ENCODE data around the gene SIPA1L2. TPM values are rescaled to one million over a fixed set of nuclear protein-coding genes. Genes with fewer than 3 reads are reported as not detected.
A peak's percentile ranks its signal among the peaks of the same experiment; 100 is the strongest.

The SIPA1L2 gene
- total RNA-seq, 2 experiments from 2014 or later, result 1.8 to 1.9 TPM

DNA sequence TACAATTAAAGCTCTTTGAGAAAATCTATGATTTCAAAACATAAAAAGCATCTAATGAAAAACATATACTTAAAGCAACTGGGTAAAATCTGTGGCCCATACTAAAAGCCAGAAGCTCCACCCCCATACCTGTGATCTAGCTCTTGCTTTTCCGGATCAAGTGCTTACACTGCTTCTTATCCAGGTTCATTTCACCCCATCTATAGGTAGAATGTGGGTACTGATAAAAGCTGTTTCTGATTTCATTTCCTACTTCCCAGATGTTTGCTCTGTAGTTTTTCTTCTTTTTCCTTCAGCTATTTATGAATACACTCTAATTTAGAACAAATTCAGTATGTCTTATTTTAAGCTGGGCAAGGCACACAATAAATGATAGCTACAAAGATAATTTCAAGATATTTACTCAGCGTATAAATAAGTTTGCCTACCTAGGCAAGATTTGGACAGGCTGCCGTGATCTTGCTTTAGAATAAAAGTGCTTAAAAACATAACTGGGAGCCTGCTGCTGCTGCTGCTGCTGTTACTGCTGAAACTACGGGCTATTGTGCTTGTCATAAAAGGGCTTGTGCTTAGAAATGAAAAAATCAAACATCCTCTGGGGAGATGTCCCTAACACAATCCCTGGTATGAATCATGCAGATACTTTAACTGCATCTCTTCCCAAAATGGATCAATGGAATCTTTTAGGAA lies 2.1 kb downstream of the SIPA1L2 start:
- H3K27ac Mint-ChIP-seq, result no peak overlapping the region
- ChIA-PET POLR2A (interaction anchor here (0.5 to 1.1 kb wide), 7 partner anchors 28 to 760 kb away, joined by 3 to 5 read pairs (median 3); partner anchors contain the start of gene MAP10), CTCF (interaction anchor here (0.8 to 1.4 kb wide), 4 partner anchors 15 to 761 kb away, joined by 3 to 5 read pairs (median 3); no protein-coding TSS in a partner anchor)
- H3K4me3 Mint-ChIP-seq, result peak overlapping the region; percentile 93
- peaks cover 36% of the 10 kb centered on the region for H3K27me3 Mint-ChIP-seq
- Histone ChIP-seq H3K4me1 (ENCODE audit: insufficient read depth, low read length) (peaks cover 18% of the 10 kb centered on the region), H3K4me3 (ENCODE audit: low read length) (no peak overlapping the region), H3K27me3 (ENCODE audit: control insufficient read depth in 1 of 2, insufficient read depth in 2 of 2, low read length in 2 of 2) (peaks cover 6 to 19% of the 10 kb centered on the region in 2 experiments), H3K36me3 (ENCODE audit: insufficient read depth, low read length) (no peaks in the 10 kb centered on the region), H3K27ac (ENCODE audit: low read depth in 1 of 2, low read length in 2 of 2) (no peak overlapping the region), H3K9me3 (ENCODE audit: control insufficient read depth in 1 of 2, insufficient read depth in 1 of 2, low read length in 2 of 2) (no peaks in the 10 kb centered on the region)
- peak; percentile 75 for ATAC-seq (ENCODE audit: poor library complexity)
- H3K4me1 Mint-ChIP-seq (ENCODE audit: low read depth), result peaks cover 29% of the 10 kb centered on the region
- peak in 6 of 14 experiments; percentile 7 to 82 (median 59) for DNase-seq
- H3K36me3 Mint-ChIP-seq (ENCODE audit: low read depth), result peaks cover 6% of the 10 kb centered on the region
- intact Hi-C loops (cut with DNase I, micrococcal nuclease), result loop anchor here (2.0 kb wide), 2 partner anchors 761 to 871 kb away; no protein-coding TSS in a partner anchor
- H3K9me3 Mint-ChIP-seq, result no peaks in the 10 kb centered on the region
- TF ChIP-seq CTCF (IDR thresholded peaks at IDR 0.05), result peak; percentile 67

- Histone ChIP-seq H3K27me3 (ENCODE audit: control insufficient read depth in 1 of 2, insufficient read depth in 2 of 2, low read length in 2 of 2) (peaks cover 6 to 16% of the 10 kb centered on the region in 2 experiments), H3K36me3 (ENCODE audit: insufficient read depth, low read length) (no peaks in the 10 kb centered on the region), H3K9me3 (ENCODE audit: control insufficient read depth in 1 of 2, insufficient read depth in 1 of 2, low read length in 2 of 2) (no peaks in the 10 kb centered on the region), H3K27ac (ENCODE audit: low read depth in 1 of 2, low read length in 2 of 2) (no peak overlapping the region), H3K4me1 (ENCODE audit: insufficient read depth, low read length) (peaks cover 18% of the 10 kb centered on the region), H3K4me3 (ENCODE audit: low read length) (no peak overlapping the region)
- no peak for TF ChIP-seq CTCF (IDR thresholded peaks at IDR 0.05)
- ChIA-PET POLR2A (interaction anchor here (0.8 to 1.1 kb wide), 6 partner anchors 27 to 759 kb away, joined by 3 to 4 read pairs (median 3); partner anchors contain the start of gene MAP10), CTCF (interaction anchor here (0.8 to 1.4 kb wide), 5 partner anchors 15 to 760 kb away, joined by 3 to 5 read pairs (median 3); no protein-coding TSS in a partner anchor)
- intact Hi-C loops (cut with DNase I, micrococcal nuclease), result loop anchor here (2.0 kb wide), 2 partner anchors 760 to 870 kb away; no protein-coding TSS in a partner anchor
- H3K36me3 Mint-ChIP-seq (ENCODE audit: low read depth), result peaks cover 6% of the 10 kb centered on the region
- H3K4me3 Mint-ChIP-seq, result no peak overlapping the region
- no peak for ATAC-seq (ENCODE audit: poor library complexity)
- no peak overlapping the region for H3K27ac Mint-ChIP-seq
- peaks cover 29% of the 10 kb centered on the region for H3K4me1 Mint-ChIP-seq (ENCODE audit: low read depth)
- no peak for DNase-seq
- H3K27me3 Mint-ChIP-seq, result peaks cover 30% of the 10 kb centered on the region
- no peaks in the 10 kb centered on the region for H3K9me3 Mint-ChIP-seq
Observed at GRCh38 chr1:232627171-232627570, 2.8 kb downstream of the SIPA1L2 start.

- H3K27me3 ChIP-seq (ENCODE audit: control insufficient read depth in 1 of 2, insufficient read depth in 2 of 2, low read length in 2 of 2), result peaks cover 6 to 14% of the 10 kb centered on the region in 2 experiments
- TF ChIP-seq CTCF (IDR thresholded peaks at IDR 0.05), result no peak
- Mint-ChIP-seq H3K27me3 (peaks cover 27% of the 10 kb centered on the region), H3K4me3 (no peak overlapping the region), H3K27ac (no peak overlapping the region), H3K9me3 (no peaks in the 10 kb centered on the region), H3K36me3 (ENCODE audit: low read depth) (peaks cover 6% of the 10 kb centered on the region), H3K4me1 (ENCODE audit: low read depth) (peaks cover 29% of the 10 kb centered on the region)
- no peaks in the 10 kb centered on the region for H3K36me3 ChIP-seq (ENCODE audit: insufficient read depth, low read length)
- intact Hi-C loops (cut with DNase I, micrococcal nuclease), result loop anchor here (2.0 kb wide), 2 partner anchors 760 to 870 kb away; no protein-coding TSS in a partner anchor
- no peaks in the 10 kb centered on the region for H3K9me3 ChIP-seq (ENCODE audit: control insufficient read depth in 1 of 2, insufficient read depth in 1 of 2, low read length in 2 of 2)
- peaks cover 18% of the 10 kb centered on the region for H3K4me1 ChIP-seq (ENCODE audit: insufficient read depth, low read length)
- no peak for ATAC-seq (ENCODE audit: poor library complexity)
- DNase-seq, result no peak
- no peak overlapping the region for H3K4me3 ChIP-seq (ENCODE audit: low read length)
- CTCF ChIA-PET, result interaction anchor here (1.3 kb wide), 1 partner anchor 20 kb away, joined by 3 read pairs; no protein-coding TSS in a partner anchor
- POLR2A ChIA-PET, result no interaction called here
- no peak overlapping the region for H3K27ac ChIP-seq (ENCODE audit: low read depth in 1 of 2, low read length in 2 of 2)
Observed at GRCh38 chr1:232626452-232626851, 3.5 kb downstream of the SIPA1L2 start.

Measured in CD4-positive, alpha-beta T cell (primary cell).